Measurements from ENCODE around the gene KMT5B. TPM values are rescaled to one million over a fixed set of nuclear protein-coding genes. Genes with fewer than 3 reads are reported as not detected.

The KMT5B gene
- total RNA-seq, 1 experiment from 2014 or later, result 39.2 TPM

DNA sequence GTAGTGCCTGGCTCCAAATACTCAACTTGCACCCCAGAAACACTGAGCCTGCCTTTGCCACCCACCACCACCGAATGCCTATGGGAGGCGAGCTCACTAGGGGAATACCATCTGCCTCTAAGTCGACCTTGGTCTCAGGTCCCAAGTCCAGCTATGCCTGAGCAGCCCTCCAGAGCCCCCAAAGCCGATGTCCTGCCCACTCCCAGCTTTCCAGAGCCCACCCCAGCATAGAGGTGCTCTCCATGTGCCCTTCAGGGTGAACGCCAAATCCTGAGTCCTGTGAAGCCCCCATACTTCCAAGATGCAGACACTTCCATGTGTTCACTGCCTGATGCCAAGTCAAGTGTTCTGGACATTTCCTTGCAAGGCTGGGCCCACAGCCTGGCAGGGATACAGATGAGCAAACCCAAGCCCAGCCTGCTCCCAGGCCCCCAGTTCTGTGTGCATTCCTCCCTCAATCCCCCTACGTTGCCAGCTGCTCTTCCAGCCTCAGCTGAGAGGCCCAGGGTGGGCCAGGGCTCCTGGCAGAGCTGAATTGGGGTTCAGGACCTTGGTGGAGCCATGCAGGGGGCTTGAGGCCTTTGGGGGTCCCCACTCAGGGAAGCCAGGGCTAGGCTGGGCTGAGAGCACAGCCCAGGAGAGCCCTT, 2.6 kb upstream of the KMT5B start:
- peak overlapping the region; percentile 63 for H3K27ac Mint-ChIP-seq (ENCODE audit: unreplicated experiment)
- CTCF ChIA-PET, result interaction anchor here (0.6 kb wide), 1 partner anchor 476 kb away, joined by 4 read pairs; no protein-coding TSS in a partner anchor
- H3K27me3 Mint-ChIP-seq (ENCODE audit: unreplicated experiment), result peaks cover 28% of the 10 kb centered on the region
- DNase-seq, result no peak
- no peaks in the 10 kb centered on the region for H3K9me3 Mint-ChIP-seq (ENCODE audit: low read depth, unreplicated experiment)
- BruUV-seq (replicated peaks), result no TSS peak
- peak overlapping the region; percentile 91 for H3K4me3 Mint-ChIP-seq (ENCODE audit: low read depth, unreplicated experiment)
- H3K4me1 Mint-ChIP-seq (ENCODE audit: low read depth, unreplicated experiment), result peaks cover 38% of the 10 kb centered on the region
- intact Hi-C loops (cut with micrococcal nuclease; ENCODE audit: unreplicated experiment), result loop anchor here (10.0 kb wide), 1 partner anchor 79 kb away; no protein-coding TSS in a partner anchor
- peaks cover 56% of the 10 kb centered on the region for H3K36me3 Mint-ChIP-seq (ENCODE audit: insufficient read depth, unreplicated experiment)
- no peak for TF ChIP-seq CTCF (IDR thresholded peaks at IDR 0.05; ENCODE audit: unreplicated experiment)

DNA sequence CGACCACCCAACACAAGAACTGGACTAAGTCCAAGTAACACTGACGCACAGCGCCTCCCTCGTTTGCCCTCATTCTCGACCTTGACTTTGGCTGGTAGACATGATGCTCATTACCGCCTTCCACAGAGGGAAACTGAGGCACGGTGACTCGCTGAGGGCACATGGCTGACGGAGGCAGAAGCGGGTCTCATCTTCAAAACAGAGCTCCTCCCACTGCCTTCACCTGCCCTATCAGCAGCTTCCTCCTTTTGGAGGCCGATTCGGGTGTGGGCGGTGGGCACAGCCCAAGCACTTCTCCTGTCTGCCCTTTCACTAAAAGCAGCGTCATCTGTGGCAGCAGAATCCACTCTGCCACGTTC, 2.0 kb upstream of the KMT5B start:
- H3K36me3 Mint-ChIP-seq (ENCODE audit: insufficient read depth, unreplicated experiment), result peaks cover 56% of the 10 kb centered on the region
- DNase-seq, result no peak
- no peak for TF ChIP-seq CTCF (IDR thresholded peaks at IDR 0.05; ENCODE audit: unreplicated experiment)
- peak overlapping the region; percentile 63 for H3K27ac Mint-ChIP-seq (ENCODE audit: unreplicated experiment)
- CTCF ChIA-PET, result interaction anchor here (0.6 kb wide), 1 partner anchor 476 kb away, joined by 4 read pairs; no protein-coding TSS in a partner anchor
- peaks cover 44% of the 10 kb centered on the region for H3K4me1 Mint-ChIP-seq (ENCODE audit: low read depth, unreplicated experiment)
- H3K4me3 Mint-ChIP-seq (ENCODE audit: low read depth, unreplicated experiment), result peak overlapping the region; percentile 91
- intact Hi-C loops (cut with micrococcal nuclease; ENCODE audit: unreplicated experiment), result loop anchor here (10.0 kb wide), 1 partner anchor 80 kb away; no protein-coding TSS in a partner anchor
- peaks cover 26% of the 10 kb centered on the region for H3K27me3 Mint-ChIP-seq (ENCODE audit: unreplicated experiment)
- BruUV-seq (replicated peaks), result no TSS peak
- H3K9me3 Mint-ChIP-seq (ENCODE audit: low read depth, unreplicated experiment), result no peaks in the 10 kb centered on the region

GRCh38 chr11:68214173-68215086, 1.3 kb upstream of the KMT5B start:
- H3K4me3 Mint-ChIP-seq (ENCODE audit: low read depth, unreplicated experiment), result peak overlapping the region; percentile 91
- TF ChIP-seq CTCF (IDR thresholded peaks at IDR 0.05; ENCODE audit: unreplicated experiment), result no peak
- peak overlapping the region; percentile 63 for H3K27ac Mint-ChIP-seq (ENCODE audit: unreplicated experiment)
- CTCF ChIA-PET, result interaction anchor here (0.6 kb wide), 1 partner anchor 84 kb away, joined by 3 read pairs; no protein-coding TSS in a partner anchor
- no peaks in the 10 kb centered on the region for H3K9me3 Mint-ChIP-seq (ENCODE audit: low read depth, unreplicated experiment)
- peaks cover 56% of the 10 kb centered on the region for H3K36me3 Mint-ChIP-seq (ENCODE audit: insufficient read depth, unreplicated experiment)
- DNase-seq, result no peak
- intact Hi-C loops (cut with micrococcal nuclease; ENCODE audit: unreplicated experiment), result loop anchor here (10.0 kb wide), 1 partner anchor 80 kb away; no protein-coding TSS in a partner anchor
- BruUV-seq (replicated peaks), result TSS peak; percentile 68
- peaks cover 48% of the 10 kb centered on the region for H3K4me1 Mint-ChIP-seq (ENCODE audit: low read depth, unreplicated experiment)
- H3K27me3 Mint-ChIP-seq (ENCODE audit: unreplicated experiment), result peaks cover 19% of the 10 kb centered on the region

- peaks cover 61% of the 10 kb centered on the region for H3K36me3 Mint-ChIP-seq (ENCODE audit: insufficient read depth, unreplicated experiment)
- H3K9me3 Mint-ChIP-seq (ENCODE audit: low read depth, unreplicated experiment), result no peaks in the 10 kb centered on the region
- peak overlapping the region; percentile 63 for H3K27ac Mint-ChIP-seq (ENCODE audit: unreplicated experiment)
- DNase-seq, result peak; percentile 89
- no peak for TF ChIP-seq CTCF (IDR thresholded peaks at IDR 0.05; ENCODE audit: unreplicated experiment)
- H3K4me3 Mint-ChIP-seq (ENCODE audit: low read depth, unreplicated experiment), result peak overlapping the region; percentile 91
- H3K27me3 Mint-ChIP-seq (ENCODE audit: unreplicated experiment), result peaks cover 15% of the 10 kb centered on the region
- intact Hi-C loops (cut with micrococcal nuclease; ENCODE audit: unreplicated experiment), result loop anchor here (10.0 kb wide), 1 partner anchor 81 kb away; no protein-coding TSS in a partner anchor
- no TSS peak for BruUV-seq (replicated peaks)
- peaks cover 56% of the 10 kb centered on the region for H3K4me1 Mint-ChIP-seq (ENCODE audit: low read depth, unreplicated experiment)
- CTCF ChIA-PET, result interaction anchor here (0.6 kb wide), 1 partner anchor 143 kb away, joined by 5 read pairs; no protein-coding TSS in a partner anchor
Measured at GRCh38 chr11:68213555-68214172, 568 bp upstream of the KMT5B start.
